GM13976 (cell line): ENCODE measurements around the gene GEMIN2.
"Not testable (repeated sequence)": the region's sequence is repeated elsewhere in the genome, so short reads cannot be mapped to it uniquely, and the experiment has no call there.

Source experiments
- DNase-seq: peaks from one replicate; pipeline ENCODE4 v3.0.0; 2012; ENCODE audit warnings: low spot score
- in situ Hi-C: fragments of 300-500 bp; cut with MboI; formaldehyde crosslinking; loops from one replicate; pipeline ENCODE4 v1.12.0; 2022; ENCODE audit warnings: low sequenced_read_pairs, mixed read lengths, inconsistent platforms; ENCODE audit not compliant: unreplicated experiment
- TF ChIP-seq, protein P1 (sequence below): IDR thresholded peaks from 2 replicates; pipeline ENCODE4 v1.5.1; 2012; ENCODE audit warnings: borderline replicate concordance, mild to moderate bottlenecking; ENCODE audit not compliant: insufficient read depth; ENCODE audit errors: extremely low read depth, missing control alignments, control extremely low read depth

GEMIN2 gene, protein sequence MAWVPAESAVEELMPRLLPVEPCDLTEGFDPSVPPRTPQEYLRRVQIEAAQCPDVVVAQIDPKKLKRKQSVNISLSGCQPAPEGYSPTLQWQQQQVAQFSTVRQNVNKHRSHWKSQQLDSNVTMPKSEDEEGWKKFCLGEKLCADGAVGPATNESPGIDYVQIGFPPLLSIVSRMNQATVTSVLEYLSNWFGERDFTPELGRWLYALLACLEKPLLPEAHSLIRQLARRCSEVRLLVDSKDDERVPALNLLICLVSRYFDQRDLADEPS

DNA sequence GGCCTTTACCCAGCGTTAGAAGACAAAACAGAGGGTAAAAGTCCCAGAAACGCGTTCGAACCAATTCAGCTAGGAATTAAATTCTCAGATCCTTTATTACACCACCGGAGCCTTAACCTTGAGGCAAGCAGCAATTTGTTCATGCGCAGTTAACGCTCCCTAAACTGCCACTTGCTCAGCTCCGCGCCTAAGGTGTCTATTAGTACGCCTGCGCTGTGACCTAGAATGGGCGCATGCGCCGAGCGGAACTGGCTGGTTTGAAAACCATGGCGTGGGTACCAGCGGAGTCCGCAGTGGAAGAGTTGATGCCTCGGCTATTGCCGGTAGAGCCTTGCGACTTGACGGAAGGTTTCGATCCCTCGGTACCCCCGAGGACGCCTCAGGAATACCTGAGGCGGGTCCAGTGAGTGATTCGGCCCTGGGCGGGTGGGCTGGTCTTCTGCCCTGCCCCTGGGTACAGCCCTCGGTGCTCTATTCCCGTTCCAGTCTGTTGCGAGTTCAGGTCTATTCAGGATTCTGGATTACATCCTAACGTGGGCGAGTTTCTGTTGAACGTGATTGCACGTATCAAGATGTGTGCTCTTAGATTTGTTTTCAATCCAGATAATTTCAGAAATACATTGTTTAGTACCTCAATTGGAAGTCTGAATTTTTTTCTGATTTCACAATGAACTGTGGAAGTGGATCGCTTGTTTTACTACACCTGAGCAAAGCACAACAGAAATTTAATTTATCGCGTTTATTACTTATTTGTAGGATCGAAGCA is at the start of gene GEMIN2:
Gene GEMIN2, plus strand, starts transcription at position 251 of the 766 bp plus-strand sequence. Its CDS starts 16 bp downstream, at position 267.
- DNase-seq, result peak; percentile 92
- in situ Hi-C loops, result loop anchor here (10.0 kb wide), 1 partner anchor 331 kb away; no protein-coding TSS in a partner anchor
- TF ChIP-seq, protein P1, sequence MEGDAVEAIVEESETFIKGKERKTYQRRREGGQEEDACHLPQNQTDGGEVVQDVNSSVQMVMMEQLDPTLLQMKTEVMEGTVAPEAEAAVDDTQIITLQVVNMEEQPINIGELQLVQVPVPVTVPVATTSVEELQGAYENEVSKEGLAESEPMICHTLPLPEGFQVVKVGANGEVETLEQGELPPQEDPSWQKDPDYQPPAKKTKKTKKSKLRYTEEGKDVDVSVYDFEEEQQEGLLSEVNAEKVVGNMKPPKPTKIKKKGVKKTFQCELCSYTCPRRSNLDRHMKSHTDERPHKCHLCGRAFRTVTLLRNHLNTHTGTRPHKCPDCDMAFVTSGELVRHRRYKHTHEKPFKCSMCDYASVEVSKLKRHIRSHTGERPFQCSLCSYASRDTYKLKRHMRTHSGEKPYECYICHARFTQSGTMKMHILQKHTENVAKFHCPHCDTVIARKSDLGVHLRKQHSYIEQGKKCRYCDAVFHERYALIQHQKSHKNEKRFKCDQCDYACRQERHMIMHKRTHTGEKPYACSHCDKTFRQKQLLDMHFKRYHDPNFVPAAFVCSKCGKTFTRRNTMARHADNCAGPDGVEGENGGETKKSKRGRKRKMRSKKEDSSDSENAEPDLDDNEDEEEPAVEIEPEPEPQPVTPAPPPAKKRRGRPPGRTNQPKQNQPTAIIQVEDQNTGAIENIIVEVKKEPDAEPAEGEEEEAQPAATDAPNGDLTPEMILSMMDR, result no peak

DNA sequence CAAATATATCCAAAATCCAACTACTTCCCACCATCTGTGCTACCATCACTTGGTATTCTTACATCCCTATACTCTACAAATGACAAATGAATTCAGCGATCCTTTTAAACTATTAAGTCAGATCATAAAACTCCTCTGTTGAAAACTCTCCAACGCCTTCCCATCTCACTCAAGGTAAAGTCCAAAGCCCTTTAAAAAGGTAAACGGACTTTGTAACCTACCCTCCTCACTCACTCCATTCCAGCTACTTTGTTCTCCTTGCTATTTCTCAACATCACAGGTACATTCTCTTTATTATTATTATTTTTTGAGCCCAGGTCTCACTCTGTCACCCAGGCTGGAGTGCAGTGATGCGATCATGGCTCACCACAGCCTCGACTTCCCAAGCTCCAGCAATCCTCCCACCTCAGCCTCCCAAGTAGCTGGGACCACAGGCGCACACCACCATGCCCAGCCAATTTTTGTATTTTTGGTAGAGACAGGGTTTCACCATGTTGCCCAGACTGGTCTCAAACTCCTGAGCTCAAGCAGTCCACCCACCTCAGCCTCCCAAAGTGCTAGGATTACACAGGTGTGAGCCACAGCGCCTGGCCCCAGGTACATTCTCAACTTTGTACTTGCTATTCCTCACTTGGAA is 44.8 kb upstream of the GEMIN2 start:
- DNase-seq, in situ Hi-C loops: not testable (repeated sequence)

DNA sequence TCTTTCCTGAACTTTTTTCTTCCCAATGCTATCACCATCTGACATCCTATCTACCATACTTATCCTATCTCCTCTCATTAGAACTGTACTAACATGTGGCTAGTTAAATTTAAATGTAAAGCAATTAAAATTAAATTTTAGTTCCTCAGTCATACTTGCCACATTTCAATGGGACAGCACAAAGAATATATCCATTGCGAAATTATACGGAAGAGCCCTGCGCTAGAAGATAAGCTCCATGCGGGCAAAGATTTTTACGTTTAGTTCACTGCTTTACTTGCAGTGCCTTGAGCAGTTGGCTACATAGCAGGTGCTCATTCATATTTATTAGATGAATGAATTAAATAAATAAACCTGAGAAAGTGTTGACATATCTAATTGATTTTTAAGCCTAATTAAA is 44.2 kb upstream of the GEMIN2 start:
- in situ Hi-C loops, result no loop called here
- DNase-seq, result no peak
- TF ChIP-seq, protein P1, result no peak

DNA sequence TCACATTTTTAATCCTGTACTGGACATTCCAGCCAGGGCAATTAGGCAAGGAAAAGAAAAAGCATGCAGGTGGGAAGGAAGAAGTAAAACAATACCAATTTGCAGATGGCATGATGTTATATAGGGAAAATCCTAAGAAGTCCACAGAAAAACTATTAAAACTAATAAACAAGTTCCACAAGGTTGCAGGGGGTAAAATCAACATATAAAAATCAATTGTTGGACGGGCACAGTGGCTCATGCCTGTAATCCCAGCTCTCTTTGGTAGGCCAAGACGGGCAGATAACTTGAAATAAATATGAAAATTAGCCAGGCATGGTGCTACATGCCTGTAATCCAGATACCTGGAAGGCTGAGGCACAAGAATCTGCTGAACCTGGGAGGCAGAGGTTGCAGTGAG is 43.0 kb upstream of the GEMIN2 start:
- in situ Hi-C loops, result no loop called here
- no peak for DNase-seq
- TF ChIP-seq, protein P1, result no peak

DNA sequence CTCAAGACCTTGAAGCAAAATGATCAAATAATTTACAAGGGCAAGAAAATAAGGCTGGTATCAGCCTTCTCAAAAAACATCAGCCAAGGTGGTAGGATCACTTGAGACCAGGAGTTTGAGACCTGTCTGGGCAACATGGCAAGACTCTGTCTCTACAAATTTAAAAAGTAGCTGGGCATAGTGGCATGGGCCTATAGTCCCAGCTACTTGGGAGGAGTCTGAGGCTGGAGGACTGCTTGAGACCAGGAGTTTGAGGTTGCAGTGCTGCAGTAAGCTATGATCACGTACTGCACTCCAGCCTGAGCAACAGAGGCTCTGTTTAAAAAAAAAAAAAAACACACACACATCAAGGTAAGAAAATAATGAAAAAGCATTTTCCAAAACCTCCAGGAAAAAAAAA is 33.2 kb upstream of the GEMIN2 start:
- in situ Hi-C loops, result no loop called here
- no peak for DNase-seq
- TF ChIP-seq, protein P1, result no peak

DNA sequence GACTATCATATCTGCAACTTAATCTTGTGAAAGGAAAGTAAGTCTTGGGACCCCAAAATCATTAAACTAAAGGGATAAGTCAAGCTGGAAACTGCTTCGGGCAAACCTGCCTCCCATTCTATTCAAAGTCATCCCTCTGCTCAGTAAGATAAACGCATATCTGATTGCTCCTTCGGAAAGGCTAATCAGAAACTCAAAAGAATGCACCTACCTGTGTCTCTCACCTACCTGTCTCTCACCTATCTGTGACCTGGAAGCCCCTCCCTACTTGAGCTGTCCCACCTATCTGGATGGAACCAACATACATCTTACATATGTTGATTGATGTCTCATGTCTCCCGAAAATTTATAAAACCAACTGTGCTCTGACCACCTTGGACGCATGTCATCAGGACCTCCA is 31.0 kb upstream of the GEMIN2 start:
- no peak for DNase-seq
- in situ Hi-C loops, result no loop called here
- TF ChIP-seq, protein P1, result no peak

DNA sequence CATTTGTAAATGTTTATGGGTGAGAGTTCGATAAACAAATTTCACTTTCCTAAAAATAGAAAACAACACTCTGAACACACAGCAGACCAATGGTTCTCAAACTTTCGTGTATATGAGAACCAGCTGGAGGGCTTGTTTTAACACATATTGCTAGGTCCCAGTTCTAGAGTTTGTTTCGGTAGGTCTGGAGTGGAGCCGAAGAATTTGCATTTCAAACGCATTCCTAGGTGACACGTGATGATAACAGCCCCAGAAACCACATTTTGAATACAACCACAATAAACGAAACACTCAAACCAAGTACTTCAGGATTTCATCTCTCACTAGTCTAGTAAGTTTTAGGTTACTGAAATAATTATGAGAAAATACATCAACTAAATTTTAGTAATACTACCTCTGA is 28.2 kb upstream of the GEMIN2 start:
- DNase-seq, result no peak
- TF ChIP-seq, protein P1, result no peak
- in situ Hi-C loops, result no loop called here
